CD4-positive, alpha-beta T cell (primary cell): ENCODE data around the gene VRK1. TPM values are rescaled to one million over a fixed set of nuclear protein-coding genes. Genes with fewer than 3 reads are reported as not detected.

Source experiments
- ATAC-seq: fragments of 200-7000 bp; cut with Tn5 transposase; one replicate; pipeline ENCODE4 v1.10.0; 2022; ENCODE audit warnings: mild to moderate bottlenecking; ENCODE audit not compliant: poor library complexity
- CTCF ChIA-PET: fragments of 350-600 bp; sonication (Branson Sonifier 250); formaldehyde crosslinking; loops from one replicate; lab custom pipeline; 2021; ENCODE audit warnings: antibody characterized with exemption, inconsistent platforms; lab: Charles Lee
- POLR2A ChIA-PET: fragments of 350-600 bp; sonication (Branson Sonifier 250); formaldehyde crosslinking; loops from one replicate; lab custom pipeline; 2021; ENCODE audit warnings: antibody characterized with exemption, inconsistent platforms; lab: Charles Lee
- DNase-seq, 14 experiments: peaks; one replicate each; pipeline ENCODE4 v3.0.0-alpha.2; 2013 to 2020; ENCODE audit warnings: mixed read lengths in 2 of 14
- H3K27ac ChIP-seq, 2 donors: one replicate each; pipeline versions ENCODE4 v1.5.1 to v1.7.0; 2013; ENCODE audit warnings: low read length in 2 of 2, low read depth in 1 of 2, mild to moderate bottlenecking in 1 of 2
- H3K27me3 ChIP-seq, 2 experiments: 1 replicate in 1 of 2; 2 replicates in 1 of 2; pipeline versions ENCODE4 v1.6.1 to v1.7.0; 2013; ENCODE audit warnings: low read length in 2 of 2, control low read depth in 1 of 2, mild to moderate bottlenecking in 1 of 2, moderate library complexity in 1 of 2; ENCODE audit not compliant: insufficient read depth in 2 of 2, control insufficient read depth in 1 of 2
- H3K36me3 ChIP-seq: one replicate; pipeline ENCODE4 v1.6.1; 2013; ENCODE audit warnings: low read length, control low read depth; ENCODE audit not compliant: insufficient read depth
- H3K4me1 ChIP-seq: one replicate; pipeline ENCODE4 v1.6.1; 2013; ENCODE audit warnings: low read length, control low read depth; ENCODE audit not compliant: insufficient read depth
- H3K4me3 ChIP-seq: one replicate; pipeline ENCODE4 v1.5.1; 2013; ENCODE audit warnings: mild to moderate bottlenecking, low read length, moderate library complexity
- H3K9me3 ChIP-seq, 2 experiments: 1 replicate in 1 of 2; 2 replicates in 1 of 2; pipeline versions ENCODE4 v1.6.1 to v1.7.0; 2013; ENCODE audit warnings: low read length in 2 of 2, mild to moderate bottlenecking in 2 of 2, control low read depth in 1 of 2, moderate library complexity in 1 of 2; ENCODE audit not compliant: control insufficient read depth in 1 of 2, insufficient read depth in 1 of 2
- H3K27ac Mint-ChIP-seq: one replicate; pipeline ENCODE4 v1.8.0; 2020; ENCODE audit warnings: mixed read lengths
- H3K27me3 Mint-ChIP-seq: one replicate; pipeline ENCODE4 v1.8.0; 2021; ENCODE audit warnings: mixed read lengths
- H3K36me3 Mint-ChIP-seq: one replicate; pipeline ENCODE4 v1.8.0; 2021; ENCODE audit warnings: low read depth, mixed read lengths
- H3K4me1 Mint-ChIP-seq: one replicate; pipeline ENCODE4 v1.8.0; 2021; ENCODE audit warnings: low read depth, mixed read lengths
- H3K4me3 Mint-ChIP-seq: one replicate; pipeline ENCODE4 v1.8.0; 2020; ENCODE audit warnings: mild to moderate bottlenecking, mixed read lengths
- H3K9me3 Mint-ChIP-seq: one replicate; pipeline ENCODE4 v1.8.0; 2020; ENCODE audit warnings: mixed read lengths
- CTCF ChIP-seq: fragments of 200-600 bp; IDR thresholded peaks from one replicate; pipeline ENCODE4 v1.8.0; 2022; ENCODE audit warnings: antibody characterized with exemption, mild to moderate bottlenecking
- intact Hi-C, 2 experiments: fragments of 100-400 bp; cut with DNase I in 1 of 2; cut with micrococcal nuclease in 1 of 2; formaldehyde crosslinking; loops; one replicate each; pipeline versions ENCODE4 v1.15.1 to v1.9.0; 2023 to 2025; cut with DNase I, micrococcal nuclease
- total RNA-seq, 174 experiments: library from RNA in 2 of 174; stranded (reverse) in 2 of 174; gene quantifications; one replicate each; pipeline ENCODE4 v1.2.3 and lab custom pipeline; 2021 to 2026

VRK1 gene
- total RNA-seq, 2 experiments from 2014 or later, result 36.7 to 41.0 TPM

GRCh38 chr14:96790706-96791105, 6.5 kb upstream of the VRK1 start:
- Mint-ChIP-seq H3K27ac (no peak overlapping the region), H3K36me3 (no peaks in the 10 kb centered on the region), H3K4me1 (no peaks in the 10 kb centered on the region), H3K4me3 (no peak overlapping the region), H3K9me3 (no peaks in the 10 kb centered on the region), H3K27me3 (peaks cover 11% of the 10 kb centered on the region)
- DNase-seq (no peak), ATAC-seq (no peak)
- CTCF ChIA-PET, result no interaction called here
- Histone ChIP-seq H3K27me3 (no peaks in the 10 kb centered on the region), H3K4me3 (no peak overlapping the region), H3K9me3 (no peaks in the 10 kb centered on the region), H3K36me3 (no peaks in the 10 kb centered on the region), H3K4me1 (no peaks in the 10 kb centered on the region), H3K27ac (no peak overlapping the region)
- no peak for TF ChIP-seq CTCF
- intact Hi-C loops, result loop anchor here in 1 of 2 experiments (10.0 kb wide), 2 partner anchors 426 to 1636 kb away; partner anchors contain the start of genes ATG2B, DICER1 and GSKIP
- POLR2A ChIA-PET, result no interaction called here

DNA sequence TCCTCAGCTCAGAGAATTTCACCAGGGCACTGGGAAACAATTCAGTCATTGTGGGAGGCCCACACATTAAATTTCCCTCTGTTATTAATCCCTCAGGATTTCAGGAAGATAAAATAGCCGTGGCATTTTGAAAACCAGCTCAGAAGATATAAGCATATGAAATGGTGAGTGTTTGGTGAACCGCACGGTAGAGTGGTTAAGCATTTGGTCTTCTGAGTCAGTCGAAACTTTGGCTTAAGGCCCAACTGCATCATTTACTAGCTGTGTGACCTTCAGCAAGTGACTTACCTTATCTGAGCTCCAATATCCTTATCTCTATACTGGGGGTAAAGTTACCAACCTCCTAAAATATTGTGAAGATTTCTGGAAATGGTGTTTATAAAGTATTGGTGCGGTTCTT, 5.2 kb upstream of the VRK1 start:
- Histone ChIP-seq H3K4me1 (peaks cover 2% of the 10 kb centered on the region), H3K27ac (no peak overlapping the region), H3K36me3 (no peaks in the 10 kb centered on the region), H3K27me3 (no peaks in the 10 kb centered on the region), H3K9me3 (no peaks in the 10 kb centered on the region), H3K4me3 (no peak overlapping the region)
- TF ChIP-seq CTCF, result no peak
- no peak for ATAC-seq
- ChIA-PET POLR2A (no interaction called here), CTCF (no interaction called here)
- Mint-ChIP-seq H3K9me3 (no peaks in the 10 kb centered on the region), H3K27ac (no peak overlapping the region), H3K4me1 (peaks cover 4% of the 10 kb centered on the region), H3K4me3 (no peak overlapping the region), H3K36me3 (no peaks in the 10 kb centered on the region), H3K27me3 (no peaks in the 10 kb centered on the region)
- intact Hi-C loops, result loop anchor here in 1 of 2 experiments (10.0 kb wide), 2 partner anchors 427 to 1637 kb away; partner anchors contain the start of genes ATG2B, DICER1 and GSKIP
- no peak for DNase-seq

- intact Hi-C loops, result loop anchor here in 1 of 2 experiments (10.0 kb wide), 2 partner anchors 428 to 1638 kb away; partner anchors contain the start of genes ATG2B, DICER1 and GSKIP
- Histone ChIP-seq H3K27me3 (no peaks in the 10 kb centered on the region), H3K9me3 (no peaks in the 10 kb centered on the region), H3K4me3 (no peak overlapping the region), H3K27ac (no peak overlapping the region), H3K36me3 (no peaks in the 10 kb centered on the region), H3K4me1 (peaks cover 3% of the 10 kb centered on the region)
- POLR2A ChIA-PET, result no interaction called here
- DNase-seq (no peak), ATAC-seq (no peak)
- Mint-ChIP-seq H3K27ac (no peak overlapping the region), H3K36me3 (peaks cover under 1% of the 10 kb centered on the region), H3K4me1 (peaks cover 6% of the 10 kb centered on the region), H3K4me3 (no peak overlapping the region), H3K9me3 (no peaks in the 10 kb centered on the region), H3K27me3 (no peaks in the 10 kb centered on the region)
- CTCF ChIA-PET, result no interaction called here
- TF ChIP-seq CTCF, result no peak
These were observed 4.6 kb upstream of the VRK1 start for GRCh38 chr14:96792591-96792990.
